Large intestine (tissue), 3 donors: ENCODE data around the gene FNIP2. TPM values are rescaled to one million over a fixed set of nuclear protein-coding genes. Genes with fewer than 3 reads are reported as not detected.

Experiments used
- DNase-seq, 2 donors: peaks; one replicate each; pipeline versions ENCODE4 v3.0.0 to v3.0.0-alpha.2; 2013
- H3K27ac ChIP-seq: one replicate; pipeline ENCODE4 v1.5.1; 2013; ENCODE audit warnings: low read length
- H3K27me3 ChIP-seq: 2 replicates; pipeline ENCODE4 v1.6.1; 2013; ENCODE audit warnings: low read length; ENCODE audit not compliant: control insufficient read depth, insufficient read depth
- H3K36me3 ChIP-seq: 2 replicates; pipeline ENCODE4 v1.6.1; 2013; ENCODE audit warnings: low read length; ENCODE audit not compliant: control insufficient read depth, insufficient read depth
- H3K4me1 ChIP-seq: one replicate; pipeline ENCODE4 v1.6.1; 2013; ENCODE audit warnings: low read length; ENCODE audit not compliant: control insufficient read depth, insufficient read depth
- H3K4me3 ChIP-seq: one replicate; pipeline ENCODE4 v1.5.1; 2013; ENCODE audit warnings: low read length
- H3K9me3 ChIP-seq: one replicate; pipeline ENCODE4 v1.6.1; 2013; ENCODE audit warnings: mild to moderate bottlenecking, low read depth, low read length, moderate library complexity; ENCODE audit not compliant: control insufficient read depth
- WGBS: methylation state at CpG from one replicate; pipeline ENCODE4 v1.1.5; 2013; ENCODE audit warnings: low lambda C conversion rate; ENCODE audit not compliant: insufficient coverage; 5-methylcytosine and 5-hydroxymethylcytosine counted together
- polyA plus RNA-seq: library from polyadenylated mRNA; unstranded; fragments of 120-200 nt; gene quantifications from one replicate; pipeline ENCODE4 v1.2.1, GENCODE V29; 2013

Gene FNIP2
- polyA plus RNA-seq, 1 donor = 28.1 TPM

DNA sequence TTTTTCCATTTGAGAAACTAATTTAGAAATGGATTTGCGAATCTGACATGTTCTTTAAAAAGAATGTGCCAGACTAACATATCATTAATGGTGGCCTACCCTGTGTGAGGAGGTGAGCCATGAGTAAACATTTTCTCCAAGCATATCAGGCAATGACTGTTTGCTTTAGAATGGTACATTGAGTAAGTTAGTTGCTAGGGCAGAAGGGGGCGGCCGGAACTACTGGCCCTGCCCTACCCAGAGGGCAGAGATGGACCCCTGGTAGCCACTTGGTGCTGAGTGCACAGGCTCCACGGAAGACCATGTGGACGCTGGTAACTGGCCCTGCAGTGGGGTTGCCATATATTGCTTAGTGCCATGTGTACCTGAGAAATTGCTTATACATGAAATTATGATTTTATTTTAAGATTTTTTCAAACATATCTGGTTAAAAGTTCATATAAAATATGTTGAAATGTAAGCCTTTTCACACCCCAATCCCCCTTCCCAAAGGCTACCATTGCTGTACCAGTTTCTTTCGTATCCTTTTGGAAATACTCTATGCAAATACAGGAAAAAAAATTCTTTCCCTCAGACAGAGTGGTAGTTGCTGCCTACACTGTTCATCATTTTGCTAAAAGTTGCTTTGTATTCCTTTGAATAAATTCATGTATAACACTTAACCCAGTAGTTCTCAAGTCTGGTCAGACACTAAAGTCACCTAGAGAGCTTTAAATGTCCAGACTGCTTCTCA is 8.8 kb downstream of the FNIP2 start:
- WGBS = 50% methylated on average over 2 of the region's 6 CpGs
- DNase-seq = peak in 1 of 2 donors; percentile 39
- no peak overlapping the region for H3K4me3 ChIP-seq
- H3K27ac ChIP-seq = no peak overlapping the region
- H3K9me3 ChIP-seq = no peaks in the 10 kb centered on the region
- no peaks in the 10 kb centered on the region for H3K36me3 ChIP-seq
- no peaks in the 10 kb centered on the region for H3K27me3 ChIP-seq
- peaks cover 16% of the 10 kb centered on the region for H3K4me1 ChIP-seq

DNA sequence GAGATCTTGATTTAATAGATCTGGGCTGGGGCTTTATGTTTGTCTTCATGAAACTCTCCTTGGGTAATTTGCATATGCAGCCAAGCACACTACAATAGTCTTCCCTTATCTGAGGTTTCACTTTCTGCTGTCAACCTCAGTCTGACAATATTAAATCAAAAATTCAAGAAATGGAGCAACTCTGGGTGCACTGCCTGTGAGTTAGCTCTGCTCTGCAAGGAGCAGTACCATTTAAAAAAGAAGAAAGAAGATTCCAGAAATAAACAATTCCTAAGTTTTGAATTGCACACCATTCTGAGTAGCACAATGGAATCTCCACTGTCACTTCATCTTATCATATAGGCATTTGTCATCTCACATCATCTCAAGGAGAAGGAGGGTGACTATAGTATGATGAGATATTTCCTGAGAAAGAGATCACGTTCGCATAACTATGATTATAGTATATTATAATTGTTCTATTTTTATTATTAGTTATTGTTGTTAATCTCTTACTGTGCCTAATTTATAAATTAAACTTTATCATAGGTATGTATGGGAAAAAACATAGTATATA is 9.4 kb downstream of the FNIP2 start:
- no peak overlapping the region for H3K27ac ChIP-seq
- WGBS = no CpG with 5 or more reads among the region's 2 CpGs

DNA sequence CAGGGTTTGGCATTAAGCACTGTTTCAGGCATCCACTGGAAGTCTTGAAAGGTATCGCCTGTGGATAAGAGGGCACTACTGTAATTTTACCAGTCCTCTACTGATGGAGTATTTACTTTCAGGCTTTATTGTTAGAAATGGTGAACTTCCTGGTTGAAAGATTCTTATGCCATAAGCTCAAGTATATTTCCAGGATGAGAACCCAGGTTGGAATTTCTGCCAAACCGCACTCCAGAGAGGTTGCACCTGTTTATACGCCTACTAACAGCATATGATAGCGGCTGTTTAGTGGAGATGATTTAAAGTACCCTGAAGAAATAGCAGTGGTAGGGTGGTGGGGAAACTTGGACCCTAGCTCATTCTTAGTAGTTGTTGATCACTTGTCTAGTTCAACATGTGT is 9.9 kb downstream of the FNIP2 start:
- H3K27me3 ChIP-seq = no peaks in the 10 kb centered on the region
- no CpG with 5 or more reads among the region's 4 CpGs for WGBS
- H3K4me3 ChIP-seq = no peak overlapping the region
- H3K36me3 ChIP-seq = no peaks in the 10 kb centered on the region
- DNase-seq = peak in 1 of 2 donors; percentile 36
- H3K4me1 ChIP-seq = peaks cover 26% of the 10 kb centered on the region
- H3K9me3 ChIP-seq = no peaks in the 10 kb centered on the region
- H3K27ac ChIP-seq = no peak overlapping the region

More for the DNA sequence above, 9.4 kb downstream of the FNIP2 start:
- peak in 1 of 2 donors; percentile 49 for DNase-seq
- Histone ChIP-seq H3K36me3 (no peaks in the 10 kb centered on the region), H3K4me3 (no peak overlapping the region), H3K27me3 (no peaks in the 10 kb centered on the region), H3K9me3 (no peaks in the 10 kb centered on the region), H3K4me1 (peaks cover 22% of the 10 kb centered on the region)

DNA sequence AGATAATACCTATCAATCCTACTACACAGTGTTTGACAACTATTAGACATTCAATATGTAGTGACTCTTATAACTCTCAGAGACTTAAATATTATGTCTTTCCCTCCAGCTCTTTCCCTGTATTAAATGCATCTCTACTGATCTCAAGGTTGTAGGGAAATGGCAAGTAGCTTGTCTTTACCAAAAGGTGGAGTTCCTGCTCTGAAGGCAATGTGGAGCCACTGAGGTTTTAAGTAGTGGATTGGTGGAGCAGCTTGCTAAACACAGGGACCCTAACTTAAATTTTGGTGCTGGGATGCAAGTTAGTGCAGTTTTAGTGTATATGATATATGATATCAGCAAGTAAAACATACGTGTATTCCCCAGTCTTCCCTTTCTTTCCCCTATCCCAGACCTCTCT is 13.1 kb downstream of the FNIP2 start:
- Histone ChIP-seq H3K4me3 (no peak overlapping the region), H3K9me3 (no peaks in the 10 kb centered on the region), H3K27me3 (no peaks in the 10 kb centered on the region), H3K27ac (no peak overlapping the region), H3K4me1 (peaks cover 44% of the 10 kb centered on the region), H3K36me3 (no peaks in the 10 kb centered on the region)
- WGBS = no CpG with 5 or more reads among the region's 1 CpG
- DNase-seq = peak in 1 of 2 donors; percentile 30

DNA sequence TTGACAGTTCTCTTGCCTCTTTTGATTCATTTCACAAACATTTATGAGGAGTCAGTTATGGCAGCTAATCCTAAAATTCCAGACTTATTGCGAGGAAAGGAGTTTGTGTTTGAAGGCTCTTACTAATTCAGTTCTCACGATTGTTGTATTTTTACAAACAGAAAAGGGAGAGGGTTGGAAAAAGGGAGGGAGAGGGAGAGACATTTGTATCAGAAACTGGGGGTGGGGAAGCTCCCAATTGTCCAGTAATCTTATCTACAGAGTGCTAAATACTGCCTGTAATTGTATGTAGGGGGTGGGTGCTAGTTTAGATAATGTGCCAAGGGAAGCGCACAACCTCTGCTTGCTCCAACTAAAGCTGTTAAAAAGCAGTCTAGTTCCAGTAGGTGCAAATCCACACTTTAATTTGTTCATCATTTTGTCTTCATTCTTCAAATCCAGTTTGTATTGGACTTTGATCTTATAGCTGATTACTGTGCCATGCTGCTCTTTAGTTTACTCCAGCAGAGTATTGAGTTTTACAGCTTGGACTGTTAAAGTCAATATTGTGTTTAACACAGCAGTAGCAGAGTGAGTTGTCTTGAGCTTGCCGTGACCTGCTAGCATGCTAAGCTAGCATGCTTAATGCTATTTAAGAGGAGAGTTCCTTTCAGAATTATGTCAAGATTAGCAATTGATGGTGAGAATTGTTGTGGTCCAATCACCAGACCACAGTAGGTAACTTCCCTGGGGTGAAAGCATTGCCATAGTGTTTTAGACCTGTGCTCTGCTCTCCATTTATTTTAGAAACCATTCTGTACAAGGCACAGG is 13.9 kb downstream of the FNIP2 start:
- H3K27me3 ChIP-seq = no peaks in the 10 kb centered on the region
- peaks cover 39% of the 10 kb centered on the region for H3K4me1 ChIP-seq
- no peaks in the 10 kb centered on the region for H3K9me3 ChIP-seq
- WGBS = 20% methylated on average over 1 of the region's 4 CpGs
- H3K36me3 ChIP-seq = no peaks in the 10 kb centered on the region
- H3K27ac ChIP-seq = peak overlapping the region; percentile 61
- H3K4me3 ChIP-seq = no peak overlapping the region
- peak; percentile 58 to 79 for DNase-seq

DNA sequence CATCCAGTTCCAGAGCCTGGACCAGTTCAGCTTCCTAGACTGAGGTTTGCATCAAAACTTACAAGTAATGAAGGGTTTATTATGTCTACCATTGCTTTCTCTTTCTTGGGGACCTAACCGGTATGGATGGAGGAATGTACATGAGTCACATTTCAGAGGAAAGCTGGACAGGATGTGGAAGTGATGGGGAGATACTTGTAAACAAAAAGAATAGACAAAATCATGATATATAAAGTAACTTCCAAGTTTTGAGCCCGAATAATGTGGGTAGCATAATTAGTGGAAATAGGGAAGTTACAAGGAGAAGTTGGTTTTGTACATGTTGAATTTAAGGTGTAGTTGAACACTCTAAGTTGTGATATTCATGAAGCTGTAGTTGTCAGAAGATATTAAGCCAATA is 15.0 kb downstream of the FNIP2 start:
- H3K4me3 ChIP-seq = no peak overlapping the region
- no peak overlapping the region for H3K27ac ChIP-seq
- no peak for DNase-seq
- H3K9me3 ChIP-seq = no peaks in the 10 kb centered on the region
- no peaks in the 10 kb centered on the region for H3K36me3 ChIP-seq
- no peaks in the 10 kb centered on the region for H3K27me3 ChIP-seq
- peaks cover 34% of the 10 kb centered on the region for H3K4me1 ChIP-seq
- 73% methylated on average over 1 of the region's 2 CpGs for WGBS

DNA sequence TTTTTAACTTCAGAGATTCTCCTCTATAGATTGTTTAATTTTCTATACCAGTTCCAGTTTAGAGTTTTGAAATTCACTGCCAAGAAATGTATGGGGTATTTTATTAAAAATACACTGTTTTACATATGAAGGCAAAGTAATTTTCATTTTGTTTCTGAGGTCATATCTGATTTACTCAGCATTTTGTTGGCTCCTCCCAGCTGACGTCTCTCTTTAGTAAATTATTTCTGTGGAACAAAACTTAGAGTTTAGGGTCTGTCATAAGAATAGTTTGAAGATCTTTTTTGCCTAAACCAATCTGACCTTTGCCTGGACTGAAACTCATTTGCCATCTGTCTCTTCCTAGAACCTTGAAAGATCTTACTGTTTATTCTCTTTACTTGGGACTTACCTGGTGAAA is 16.9 kb downstream of the FNIP2 start:
- H3K27ac ChIP-seq = peak overlapping the region; percentile 1
- H3K27me3 ChIP-seq = no peaks in the 10 kb centered on the region
- WGBS = 0% methylated on average over 1 of the region's 1 CpG
- H3K4me1 ChIP-seq = peaks cover 34% of the 10 kb centered on the region
- H3K9me3 ChIP-seq = no peaks in the 10 kb centered on the region
- H3K36me3 ChIP-seq = no peaks in the 10 kb centered on the region
- H3K4me3 ChIP-seq = no peak overlapping the region
- DNase-seq = no peak

DNA sequence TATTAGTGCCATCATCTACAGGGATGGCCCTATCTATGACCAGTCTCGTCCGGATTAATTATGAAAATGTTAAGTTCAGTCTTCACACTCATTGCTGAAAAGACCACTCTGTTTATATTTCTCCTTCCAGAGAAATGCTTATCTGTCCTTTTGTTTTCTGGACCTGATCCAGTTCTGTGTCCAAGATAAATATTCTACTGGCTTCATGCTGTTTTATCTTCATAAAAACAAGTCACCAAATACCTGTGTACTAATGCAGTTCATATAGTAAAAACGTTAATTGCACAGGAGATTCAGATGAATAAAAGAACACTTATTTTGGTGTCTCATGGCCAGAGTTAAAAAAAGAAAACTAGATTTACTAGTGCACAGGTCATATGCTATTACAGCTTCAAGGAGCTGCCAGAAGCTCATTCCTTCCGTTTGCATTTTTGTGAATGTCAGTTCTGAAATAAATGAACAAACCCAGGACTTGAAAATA is 17.3 kb downstream of the FNIP2 start:
- no peaks in the 10 kb centered on the region for H3K9me3 ChIP-seq
- no peak overlapping the region for H3K4me3 ChIP-seq
- H3K36me3 ChIP-seq = no peaks in the 10 kb centered on the region
- H3K27ac ChIP-seq = peak overlapping the region; percentile 1
- peaks cover 34% of the 10 kb centered on the region for H3K4me1 ChIP-seq
- WGBS = 11% methylated on average over 1 of the region's 4 CpGs
- H3K27me3 ChIP-seq = no peaks in the 10 kb centered on the region
- no peak for DNase-seq

DNA sequence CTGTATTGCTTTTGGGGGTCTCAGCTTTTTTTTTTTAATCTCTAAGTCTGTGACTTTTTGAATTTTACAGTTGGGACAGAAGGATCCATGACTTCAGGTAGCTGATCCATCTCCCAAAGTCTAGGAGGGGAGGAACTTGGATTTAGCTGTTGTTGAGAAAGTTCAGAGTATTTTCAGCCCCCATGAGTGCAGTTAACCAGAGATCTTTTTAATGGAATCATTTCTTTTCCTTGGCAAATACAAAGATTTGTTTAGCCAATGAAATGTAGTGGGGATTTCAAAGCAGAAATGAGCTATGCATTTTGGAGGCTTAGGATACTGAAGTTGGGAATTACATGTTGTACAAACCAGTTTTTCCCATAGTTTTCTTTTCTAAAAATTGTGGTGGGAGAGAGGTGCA is 18.1 kb downstream of the FNIP2 start:
- Histone ChIP-seq H3K9me3 (no peaks in the 10 kb centered on the region), H3K4me3 (no peak overlapping the region), H3K36me3 (no peaks in the 10 kb centered on the region), H3K4me1 (peaks cover 34% of the 10 kb centered on the region), H3K27ac (no peak overlapping the region), H3K27me3 (no peaks in the 10 kb centered on the region)
- no peak for DNase-seq

DNA sequence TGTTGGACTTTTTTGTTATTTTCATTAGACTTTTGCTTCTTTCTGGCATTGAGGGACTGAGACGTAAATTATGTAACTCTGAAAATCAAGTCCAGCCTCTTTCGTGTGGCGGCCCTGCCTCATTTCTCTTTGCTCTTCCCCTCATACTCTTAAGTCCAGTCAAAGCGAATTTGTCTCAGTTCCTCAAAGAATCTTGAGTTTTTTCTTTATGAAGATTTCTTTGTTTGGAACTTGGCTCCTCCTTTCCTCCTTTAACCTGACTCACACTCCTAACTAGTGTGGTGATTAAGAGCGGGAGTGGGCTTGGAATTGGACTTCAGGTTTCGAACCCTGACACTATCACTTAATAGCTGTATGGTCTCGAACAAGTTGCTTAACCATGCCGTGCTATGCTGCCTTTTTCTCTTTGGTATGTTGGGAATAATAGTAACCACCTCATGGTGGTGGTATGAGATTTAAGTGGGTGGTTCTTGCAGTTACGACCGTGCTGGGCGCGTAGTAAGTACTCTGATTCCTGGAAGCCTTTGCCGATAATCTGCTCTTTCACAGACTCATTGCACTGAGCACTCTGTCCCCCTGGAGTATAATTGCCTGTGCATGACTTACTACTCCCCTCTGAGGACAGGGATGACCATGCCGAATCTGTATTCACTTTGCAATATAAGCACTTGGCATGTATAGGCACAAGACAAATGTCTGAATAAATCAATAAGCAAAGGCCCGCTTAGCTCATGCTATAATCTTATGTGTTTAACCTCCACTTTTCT is 19.1 kb downstream of the FNIP2 start:
- no peak for DNase-seq
- Histone ChIP-seq H3K4me3 (no peak overlapping the region), H3K27me3 (no peaks in the 10 kb centered on the region), H3K4me1 (peaks cover 31% of the 10 kb centered on the region), H3K36me3 (no peaks in the 10 kb centered on the region), H3K27ac (no peak overlapping the region), H3K9me3 (no peaks in the 10 kb centered on the region)
- 93% methylated on average over 3 of the region's 15 CpGs for WGBS
